HCT116 (cell line): Measurements from ENCODE around the gene PPP1CC.

Experiments used
- CTCF ChIP-seq, 3 experiments: fragments of 200-600 bp in 1 of 3; sonication (generic) in 1 of 3; IDR thresholded peaks in 2 of 3; conservative IDR thresholded peaks in 1 of 3; 2 replicates each; pipeline ENCODE4 v1.5.1; 2012 to 2017; ENCODE audit warnings: low read depth in 2 of 3, low read length in 2 of 3, antibody characterized with exemption in 1 of 3, borderline replicate concordance in 1 of 3, control low read depth in 1 of 3, mild to moderate bottlenecking in 1 of 3, mixed read lengths in 1 of 3, mixed run types in 1 of 3, moderate library complexity in 1 of 3; ENCODE audit not compliant: insufficient read depth in 1 of 3
- EGR1 ChIP-seq: IDR thresholded peaks from 2 replicates; pipeline ENCODE4 v1.6.1; 2012; ENCODE audit warnings: low read depth
- EZH2 ChIP-seq: fragments of 200-600 bp; sonication (generic); IDR thresholded peaks from 2 replicates; pipeline ENCODE4 v1.6.1; 2017; ENCODE audit warnings: antibody characterized with exemption, mixed run types
- POLR2A ChIP-seq: IDR thresholded peaks from 2 replicates; pipeline ENCODE4 v1.7.0; 2011; ENCODE audit warnings: borderline replicate concordance; ENCODE audit not compliant: insufficient read depth, insufficient read length; ENCODE audit errors: extremely low read depth
- POLR2AphosphoS5 ChIP-seq: IDR thresholded peaks from 2 replicates; pipeline ENCODE4 v1.6.1; 2011; ENCODE audit warnings: mild to moderate bottlenecking, low read depth, low read length, moderate library complexity
- RAD21 ChIP-seq: IDR thresholded peaks from 2 replicates; pipeline ENCODE4 v1.6.1; 2012; ENCODE audit warnings: low read depth, mild to moderate bottlenecking
- REST ChIP-seq: IDR thresholded peaks from 2 replicates; pipeline ENCODE4 v1.6.1; 2012; ENCODE audit warnings: low read depth
- SIN3A ChIP-seq: IDR thresholded peaks from 2 replicates; pipeline ENCODE4 v1.6.1; 2012; ENCODE audit warnings: low read depth
- YY1 ChIP-seq: IDR thresholded peaks from 2 replicates; pipeline ENCODE4 v1.6.1; 2011; ENCODE audit warnings: low read length, low read depth, moderate library complexity, mild to moderate bottlenecking; ENCODE audit not compliant: insufficient replicate concordance; ENCODE audit errors: extremely low read depth
- ZFX ChIP-seq: fragments of 450-650 bp; IDR thresholded peaks from 2 replicates; pipeline ENCODE4 v1.6.1; 2017
- ZNF274 ChIP-seq: fragments of 200-500 bp; sonication (Bioruptor generic); IDR thresholded peaks from 2 replicates; pipeline ENCODE4 v1.6.1; 2014; ENCODE audit warnings: mild to moderate bottlenecking, low read depth, low read length, inconsistent platforms

- no peak for TF ChIP-seq ZNF274
- no peak for TF ChIP-seq REST
- TF ChIP-seq POLR2AphosphoS5, result no peak
- no peak for TF ChIP-seq ZFX
- TF ChIP-seq POLR2A, result no peak
- TF ChIP-seq CTCF (IDR thresholded peaks at IDR 0.05 in 2 of 3, conservative IDR thresholded peaks at IDR 0.05 in 1 of 3; ENCODE audit: borderline replicate concordance in 1 of 3, insufficient read depth in 1 of 3, low read depth in 2 of 3, low read length in 2 of 3), result no peak
- TF ChIP-seq SIN3A, result no peak
- TF ChIP-seq YY1, result no peak
- TF ChIP-seq EGR1, result no peak
- no peak for TF ChIP-seq EZH2
- no peak for TF ChIP-seq RAD21
Observed at GRCh38 chr12:110705309-110705708, 37.4 kb downstream of the PPP1CC start.
